ENCODE results near the gene TMEM18. TPM values are rescaled to one million over a fixed set of nuclear protein-coding genes. Genes with fewer than 3 reads are reported as not detected.

The TMEM18 gene
- total RNA-seq, 2 donors from 2014 or later = 32.5 to 33.4 TPM

DNA sequence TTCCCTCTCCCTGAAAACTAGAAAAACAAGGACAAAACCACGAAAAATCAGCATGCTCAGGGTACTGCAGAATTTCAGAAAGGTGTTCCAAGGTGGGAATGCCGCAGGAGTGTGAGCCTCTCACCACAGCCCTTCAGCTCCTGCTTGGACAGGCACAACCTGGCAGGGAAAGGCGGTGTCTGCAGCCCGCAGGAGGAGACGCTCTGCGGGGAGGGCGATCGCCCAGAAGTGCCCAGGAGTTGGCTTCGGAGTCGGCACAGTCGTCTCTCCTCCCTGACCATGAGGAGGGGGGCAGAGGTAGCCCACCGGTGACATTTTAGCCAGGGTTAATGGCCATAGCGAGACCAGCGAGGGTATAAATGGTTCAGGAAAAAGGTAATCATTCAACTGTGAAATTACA, 57.2 kb downstream of the TMEM18 start:
- Mint-ChIP-seq H3K27ac (no peak overlapping the region), H3K9me3 (peaks cover 0 to 2% of the 10 kb centered on the region in 2 donors), H3K27me3 (ENCODE audit: low read depth) (no peaks in the 10 kb centered on the region), H3K4me3 (no peak overlapping the region), H3K36me3 (ENCODE audit: insufficient read depth in 2 of 2) (peaks cover 1 to 2% of the 10 kb centered on the region in 2 donors), H3K4me1 (ENCODE audit: low read depth) (no peaks in the 10 kb centered on the region)
- ATAC-seq (replicated peaks in 1 of 2) = no peak
- no peak for DNase-seq

DNA sequence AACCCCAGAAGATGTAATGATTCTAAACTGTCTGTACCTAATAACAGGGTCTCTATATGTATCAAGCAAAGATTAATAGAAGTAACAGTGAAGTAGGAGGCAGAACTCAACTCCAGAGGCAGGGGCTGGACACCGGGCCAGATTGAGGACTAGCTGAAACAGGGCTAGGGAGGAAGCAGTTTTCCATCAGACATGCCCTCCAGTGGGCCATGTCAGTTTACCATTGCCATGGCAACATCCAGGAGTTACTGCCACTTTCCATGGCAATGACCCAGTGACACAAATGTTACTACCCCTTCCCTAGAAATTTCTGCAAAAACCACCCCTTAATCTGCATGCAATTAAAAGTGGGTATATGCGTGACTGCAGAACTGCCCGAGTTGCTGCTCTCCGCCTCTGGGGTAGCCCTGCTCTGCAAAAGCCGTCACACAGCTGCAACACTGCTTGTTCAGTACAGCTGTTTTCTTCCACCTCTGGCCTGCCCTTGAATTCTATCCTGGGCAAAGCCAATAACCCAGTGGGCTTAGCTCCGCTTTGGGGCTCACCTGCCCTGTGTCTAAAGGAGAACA, 58.7 kb downstream of the TMEM18 start:
- DNase-seq = no peak
- no peak for ATAC-seq (replicated peaks in 1 of 2)
- Mint-ChIP-seq H3K9me3 (peaks cover 0 to 2% of the 10 kb centered on the region in 2 donors), H3K4me1 (ENCODE audit: low read depth) (no peaks in the 10 kb centered on the region), H3K27me3 (ENCODE audit: low read depth) (no peaks in the 10 kb centered on the region), H3K4me3 (no peak overlapping the region), H3K27ac (no peak overlapping the region), H3K36me3 (ENCODE audit: insufficient read depth in 2 of 2) (peaks cover 1 to 2% of the 10 kb centered on the region in 2 donors)

DNA sequence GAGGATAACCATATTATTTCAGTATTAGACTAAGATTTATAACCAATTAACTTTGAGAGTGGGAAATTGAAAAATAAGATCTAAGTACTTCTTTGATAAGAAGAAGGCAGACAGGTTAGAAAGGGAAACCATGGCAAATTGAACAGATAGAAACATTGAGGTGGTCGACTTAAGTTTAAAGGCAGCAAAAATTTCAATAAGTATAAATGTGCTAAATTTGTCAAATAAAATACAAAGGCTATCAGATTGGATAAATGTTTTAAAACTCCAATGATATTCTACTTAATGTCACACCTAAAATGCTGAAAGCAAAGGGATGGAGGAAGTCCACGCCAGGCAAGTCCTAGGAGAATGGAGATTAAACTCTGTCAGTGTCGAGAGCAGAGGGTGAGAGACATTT, 59.2 kb downstream of the TMEM18 start:
- ATAC-seq (replicated peaks in 1 of 2) (no peak), DNase-seq (no peak)
- Mint-ChIP-seq H3K27me3 (ENCODE audit: low read depth) (no peaks in the 10 kb centered on the region), H3K4me1 (ENCODE audit: low read depth) (no peaks in the 10 kb centered on the region), H3K4me3 (no peak overlapping the region), H3K27ac (no peak overlapping the region), H3K36me3 (ENCODE audit: insufficient read depth in 2 of 2) (peaks cover 1 to 2% of the 10 kb centered on the region in 2 donors), H3K9me3 (peaks cover 0 to 2% of the 10 kb centered on the region in 2 donors)

All from activated T-cell treated with anti-CD3 and anti-CD28 coated beads, Interleukin-2, amount 50 U/mL, for 72 hours (primary cell).